NCI-H526 (cell line): ENCODE results near the gene HLA-DPB1.
"Not testable (repeated sequence)": the region's sequence is repeated elsewhere in the genome, so short reads cannot be mapped to it uniquely, and the experiment has no call there.

Source experiments
- DNase-seq, 2 experiments: peaks; one replicate each; lab custom pipeline; 2025; lab: John Stamatoyannopoulos, UW

The HLA-DPB1 gene

DNA sequence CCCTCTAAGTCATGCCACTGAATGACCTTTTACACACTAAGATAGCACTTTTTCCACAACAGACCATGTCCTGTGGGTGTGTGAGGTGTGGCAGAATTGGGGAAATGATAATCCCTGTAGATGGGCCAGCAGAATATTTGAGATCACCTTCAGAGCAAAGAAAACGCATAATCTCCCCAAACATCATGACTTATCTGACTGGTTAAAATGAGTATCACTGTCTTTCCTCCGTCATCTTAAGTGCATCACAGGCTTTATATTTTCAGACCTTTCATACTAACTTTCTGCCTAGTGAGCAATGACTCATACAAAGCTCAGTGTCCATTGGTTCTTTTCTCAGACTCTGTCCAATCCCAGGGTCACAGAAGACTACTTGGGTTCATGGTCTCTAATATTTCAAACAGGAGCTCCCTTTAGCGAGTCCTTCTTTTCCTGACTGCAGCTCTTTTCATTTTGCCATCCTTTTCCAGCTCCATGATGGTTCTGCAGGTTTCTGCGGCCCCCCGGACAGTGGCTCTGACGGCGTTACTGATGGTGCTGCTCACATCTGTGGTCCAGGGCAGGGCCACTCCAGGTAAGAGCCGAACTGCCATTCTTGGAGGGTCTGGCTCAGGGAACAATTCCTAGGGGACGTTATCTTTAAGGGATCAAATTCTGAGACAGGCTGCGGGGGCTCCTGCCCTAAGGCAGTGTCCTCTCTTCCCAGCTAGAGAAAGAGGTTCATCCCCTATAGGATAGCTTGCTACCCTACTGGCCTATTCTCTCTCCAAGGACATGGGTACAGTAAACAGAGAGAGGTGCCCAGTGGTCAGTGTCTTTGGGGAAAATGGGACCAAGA is at the start of gene HLA-DPB1:
Gene HLA-DPB1, plus strand, starts transcription at position 423 of the 838 bp plus-strand sequence. Its CDS starts 52 bp downstream, at position 475.
- peak; percentile 53 to 82 for DNase-seq

DNA sequence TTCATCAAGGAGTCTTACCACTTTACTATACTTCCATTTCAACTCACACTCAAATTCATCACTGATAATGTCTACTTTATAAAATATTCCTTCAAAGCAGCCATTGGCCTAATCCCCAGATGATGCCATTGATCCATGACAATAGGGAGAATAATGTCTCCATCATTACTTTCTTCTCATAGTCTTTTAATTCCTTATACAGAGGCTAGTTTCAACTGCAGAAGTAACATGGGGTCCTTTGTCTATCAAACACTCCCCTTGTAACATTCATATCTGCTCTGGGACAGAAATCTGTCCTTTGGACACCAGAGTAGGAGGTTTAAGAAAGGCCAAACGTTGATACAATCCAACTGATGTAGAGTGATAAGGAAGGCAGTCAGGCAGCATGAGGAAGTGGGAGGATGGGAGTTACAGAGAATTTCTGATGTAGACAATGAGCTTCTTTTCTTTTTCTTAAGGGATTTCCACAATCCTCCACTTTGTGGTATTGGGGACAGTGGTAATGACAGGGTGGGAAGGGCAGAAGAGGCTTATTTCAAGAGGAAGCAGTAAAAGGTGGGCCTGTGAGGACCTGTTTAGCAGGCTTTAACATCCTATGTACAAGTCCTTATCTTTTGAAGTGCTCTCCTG is 47.5 kb upstream of the HLA-DPB1 start:
- no peak for DNase-seq

DNA sequence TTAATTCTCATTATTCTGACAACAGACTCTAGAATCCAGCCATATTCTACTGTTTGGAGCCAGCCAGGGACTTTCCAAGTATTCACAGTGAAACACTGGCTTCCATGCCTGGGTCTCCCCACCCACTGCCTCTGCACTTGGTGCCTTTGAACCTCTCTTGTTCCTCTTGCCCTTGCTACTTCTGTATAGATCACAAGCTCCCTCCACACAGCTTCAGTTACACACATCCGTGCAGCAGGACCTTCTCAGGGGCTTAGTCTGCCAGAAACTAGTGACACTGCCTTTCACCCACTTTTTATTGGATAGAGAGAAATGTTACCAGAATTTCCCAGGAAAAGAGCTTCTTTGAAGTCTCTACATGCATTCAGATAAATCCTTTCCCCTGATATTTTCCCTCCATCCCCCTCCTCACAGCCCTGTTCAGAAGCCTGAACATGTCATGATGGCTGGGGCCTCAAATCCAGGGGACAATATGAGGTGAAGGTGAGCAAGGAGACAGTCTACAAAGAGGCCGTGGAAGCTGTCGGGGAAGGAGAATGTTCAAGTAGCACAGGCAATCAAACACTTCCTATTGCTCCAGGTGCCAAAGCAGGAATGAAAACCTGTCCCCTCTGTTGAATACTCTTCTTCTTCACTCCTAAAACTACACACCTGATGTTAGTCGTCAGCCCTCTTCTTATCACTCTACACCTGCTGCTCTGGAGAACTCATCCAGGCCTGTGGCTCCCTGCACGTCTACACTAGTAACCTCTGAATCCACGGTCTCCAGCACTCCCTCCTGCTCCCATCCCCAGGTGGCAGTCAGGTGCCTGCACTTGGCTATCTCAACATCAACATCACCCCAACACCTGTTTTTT is 46.2 kb upstream of the HLA-DPB1 start:
- DNase-seq, result peak in 1 of 2 experiments; percentile 23

DNA sequence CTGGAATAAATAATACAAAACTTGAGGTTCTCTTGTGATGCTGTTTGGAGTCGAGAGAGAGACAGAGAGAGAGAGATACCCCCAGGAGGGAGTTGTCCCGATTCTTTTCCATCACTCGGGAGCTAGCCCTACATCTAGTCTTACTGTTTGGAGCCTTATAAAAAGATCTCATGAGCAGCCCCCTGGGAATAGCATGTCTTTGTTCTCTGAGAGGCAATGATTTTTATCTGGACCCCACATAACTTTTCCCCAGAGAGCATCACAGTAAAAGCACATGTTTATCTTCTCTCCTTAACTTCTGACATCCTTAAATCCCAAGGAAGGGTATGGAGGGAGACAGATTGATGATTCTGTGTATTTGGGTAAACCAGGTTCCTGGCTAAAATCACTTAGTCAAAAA is 45.5 kb upstream of the HLA-DPB1 start:
- no peak for DNase-seq

DNA sequence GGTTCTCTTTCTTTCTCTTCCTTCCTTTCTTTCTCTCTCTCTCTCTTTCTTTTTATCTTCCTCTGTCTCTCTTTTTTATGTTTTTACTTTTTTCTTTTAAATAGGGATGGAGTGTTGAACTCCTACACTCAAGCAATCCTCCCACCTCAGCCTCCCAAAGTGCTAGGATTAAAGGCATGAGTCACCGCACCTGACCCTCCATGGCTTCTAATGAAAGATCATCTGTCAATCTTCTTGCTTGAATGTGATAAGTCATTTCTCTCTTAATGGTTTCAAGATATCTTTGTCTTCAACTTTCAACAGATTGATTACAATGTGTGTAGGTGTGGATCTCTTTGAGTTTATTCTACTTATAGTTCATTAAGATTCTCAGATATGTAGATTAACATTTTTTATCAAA is 41.2 kb upstream of the HLA-DPB1 start:
- no peak for DNase-seq

DNA sequence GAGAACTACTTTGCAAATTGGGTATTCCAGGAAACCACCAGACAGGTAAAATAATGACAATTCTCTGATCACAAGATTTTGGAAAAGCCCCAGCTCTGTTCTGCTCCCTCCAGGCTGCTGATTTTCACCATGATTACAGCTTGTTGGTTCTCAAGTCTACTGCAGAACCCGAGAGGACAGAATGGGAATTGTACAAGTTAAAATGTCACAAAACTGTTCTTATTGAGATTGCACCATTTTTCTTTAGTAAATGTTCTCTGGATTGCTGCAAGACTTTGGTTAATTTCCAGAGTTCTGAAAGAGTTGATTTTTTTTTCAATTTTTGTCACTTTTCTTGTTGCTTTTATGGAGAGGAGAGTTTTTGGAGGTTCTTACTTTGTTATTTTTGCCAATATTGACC is 39.3 kb upstream of the HLA-DPB1 start:
- no peak for DNase-seq

DNA sequence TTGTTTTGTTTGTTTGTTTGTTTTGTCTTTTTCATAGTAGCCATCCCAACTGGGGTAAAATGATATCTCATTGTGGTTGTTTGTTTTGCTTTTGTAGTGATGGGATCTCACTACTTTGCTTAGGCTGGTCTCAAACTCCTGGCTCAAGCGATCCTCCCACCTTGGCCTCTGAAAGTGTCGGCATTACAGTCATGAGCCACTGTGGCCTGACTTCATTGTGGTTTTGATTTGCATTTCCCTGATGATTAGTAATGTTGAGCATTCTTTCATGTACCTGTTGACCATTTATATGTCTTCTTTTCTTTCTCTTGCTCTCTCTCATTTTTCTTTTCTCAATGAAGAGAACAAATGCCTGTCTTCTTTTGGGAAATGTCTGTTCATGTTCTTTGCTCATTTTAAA is 35.6 kb upstream of the HLA-DPB1 start:
- DNase-seq, result no peak

DNA sequence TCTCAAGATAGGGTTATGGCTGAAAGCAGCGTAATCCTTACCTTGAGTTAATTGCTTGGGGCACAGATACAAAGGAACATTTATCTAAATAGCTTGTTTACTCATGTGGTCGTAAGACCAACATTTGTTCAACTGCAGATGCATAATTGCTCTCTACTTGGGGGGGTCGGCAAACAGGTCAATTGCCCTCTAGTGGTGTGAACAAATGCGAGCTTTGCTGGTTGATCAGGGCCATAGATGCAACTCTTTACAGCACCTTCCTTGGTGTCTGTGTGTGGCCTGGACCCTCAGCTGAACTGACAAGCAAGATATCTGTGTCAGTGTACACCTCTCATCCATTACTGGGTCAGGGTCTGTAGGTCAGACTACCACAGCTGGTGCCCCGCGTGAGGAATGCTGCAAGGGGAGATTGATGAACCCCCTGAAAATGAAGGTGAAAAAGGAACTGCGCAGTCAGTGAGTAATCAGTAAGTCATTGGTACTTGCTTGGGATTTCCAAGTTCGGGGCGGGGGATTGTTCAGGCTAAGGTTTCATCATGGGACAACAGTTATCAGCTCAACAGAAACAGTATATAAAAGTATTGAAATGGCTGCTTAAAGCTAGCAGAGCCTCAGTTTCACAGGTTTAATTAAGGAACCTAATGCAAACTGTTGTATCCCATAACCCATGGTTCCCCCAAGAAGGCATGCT is 26.3 kb upstream of the HLA-DPB1 start:
- DNase-seq, result no peak

DNA sequence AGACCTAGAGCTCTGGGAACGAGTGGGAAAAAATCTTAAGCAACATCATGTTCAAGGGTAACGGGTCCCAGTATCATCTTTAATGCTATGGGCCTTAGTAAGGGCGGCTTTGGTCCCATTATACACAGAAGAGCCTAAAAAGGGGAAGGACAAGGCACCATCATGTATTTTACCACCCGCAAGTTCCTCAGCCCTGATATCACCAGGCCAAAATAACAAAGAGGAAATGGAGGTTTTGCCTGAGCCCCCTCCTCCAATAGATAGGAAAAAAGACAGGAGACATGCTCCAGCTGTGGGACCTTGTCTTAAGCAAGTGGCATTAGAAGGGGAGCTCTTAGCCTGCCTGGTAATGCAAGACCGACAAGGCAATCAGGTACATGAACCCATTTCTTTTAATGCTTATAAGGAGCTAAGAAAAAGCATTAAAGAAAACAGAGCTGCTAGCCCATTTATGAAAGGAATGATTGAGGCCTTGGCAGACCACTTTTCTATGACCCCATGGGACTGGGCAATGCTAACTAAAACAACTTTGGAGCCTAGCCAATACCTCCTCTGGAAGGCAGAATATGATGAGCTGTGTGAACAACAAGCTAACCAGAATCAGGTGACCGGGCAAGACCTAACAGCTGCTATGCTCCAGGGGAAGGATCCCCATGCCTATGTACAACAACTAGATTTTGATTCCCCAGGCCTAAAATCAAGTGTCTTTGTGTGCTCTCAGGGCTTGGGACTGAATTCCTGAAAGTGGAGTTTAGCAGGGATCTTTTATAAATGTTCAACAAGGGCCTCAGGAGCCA is 25.6 kb upstream of the HLA-DPB1 start:
- DNase-seq, result no peak

DNA sequence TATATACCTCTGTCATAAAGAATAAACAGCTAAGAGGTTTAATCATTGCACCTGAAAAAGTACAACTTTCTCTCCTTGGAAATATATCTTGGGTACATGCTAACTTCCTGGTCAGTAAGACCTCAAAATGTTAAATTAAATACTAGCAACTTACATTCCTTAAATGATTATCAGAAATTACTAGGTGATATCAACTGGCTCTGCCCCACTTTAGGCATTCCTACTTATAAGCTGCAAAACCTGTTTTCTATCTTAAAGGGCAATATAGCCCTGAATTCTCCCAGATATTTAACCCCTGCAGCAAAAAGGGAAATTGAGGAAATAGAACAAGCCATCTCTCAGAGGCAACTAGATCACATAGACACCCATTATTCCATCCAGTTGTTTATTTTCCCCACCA is 23.2 kb upstream of the HLA-DPB1 start:
- DNase-seq, result no peak

DNA sequence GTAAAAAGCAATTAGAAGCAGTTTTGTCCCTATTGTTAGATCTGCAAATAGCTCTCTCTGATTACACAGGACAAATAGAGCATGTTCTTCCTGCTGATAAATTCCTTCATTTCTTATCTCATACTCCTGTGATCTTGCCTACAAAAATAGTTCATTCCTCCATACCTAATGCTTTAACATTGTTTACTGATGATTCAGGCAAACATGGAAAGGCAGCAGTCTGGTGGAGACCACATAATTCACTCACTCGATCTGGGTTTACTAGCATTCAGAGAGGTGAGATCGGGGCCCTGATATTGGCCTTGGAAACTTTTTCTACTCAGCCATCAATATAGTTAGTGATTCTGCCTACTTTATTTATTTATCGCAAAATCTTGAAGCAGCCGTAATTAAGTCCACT is 22.6 kb upstream of the HLA-DPB1 start:
- DNase-seq, result no peak

DNA sequence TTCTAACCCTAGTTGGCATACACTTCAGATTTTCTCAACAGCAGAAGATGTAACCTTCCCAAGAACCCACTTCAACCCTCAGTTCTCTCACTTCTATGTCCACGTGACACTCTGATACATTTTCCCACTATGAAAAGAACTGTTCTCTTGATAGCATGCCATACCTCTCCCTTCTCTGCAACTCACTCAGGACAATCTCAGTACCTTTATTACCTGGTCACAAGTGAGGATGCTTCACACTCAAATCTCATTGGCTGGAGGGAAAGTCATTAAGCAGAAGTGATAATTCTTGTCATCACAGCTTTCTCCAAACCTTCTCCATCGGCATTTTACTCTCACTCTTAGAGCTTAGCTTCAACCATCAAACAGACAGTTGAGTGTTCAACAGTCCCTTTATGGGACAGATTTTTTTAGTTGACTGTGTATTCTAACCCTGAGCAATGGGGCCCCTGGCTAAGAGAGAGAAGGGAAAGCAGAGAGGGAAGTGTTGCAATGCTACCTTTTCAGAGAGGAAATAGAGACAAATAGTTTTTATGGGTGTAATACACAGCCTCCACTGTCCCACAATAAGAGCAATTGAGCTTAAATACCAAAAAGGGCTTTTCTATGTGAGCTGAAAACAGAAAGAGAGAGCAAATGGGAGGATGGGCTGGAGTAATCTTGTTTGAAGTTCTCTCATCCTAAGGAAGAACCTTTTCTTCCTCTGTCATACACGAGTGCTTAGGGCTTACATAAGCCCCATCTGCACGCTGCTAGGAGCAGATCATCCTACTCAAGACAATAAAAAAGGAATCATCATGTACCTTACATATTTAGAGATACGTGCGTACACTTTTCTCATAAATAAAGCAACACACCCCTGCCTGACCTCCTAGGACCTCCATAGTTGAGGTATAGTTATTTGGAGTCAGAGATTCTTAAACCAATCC is 18.3 kb upstream of the HLA-DPB1 start:
- DNase-seq, result no peak

DNA sequence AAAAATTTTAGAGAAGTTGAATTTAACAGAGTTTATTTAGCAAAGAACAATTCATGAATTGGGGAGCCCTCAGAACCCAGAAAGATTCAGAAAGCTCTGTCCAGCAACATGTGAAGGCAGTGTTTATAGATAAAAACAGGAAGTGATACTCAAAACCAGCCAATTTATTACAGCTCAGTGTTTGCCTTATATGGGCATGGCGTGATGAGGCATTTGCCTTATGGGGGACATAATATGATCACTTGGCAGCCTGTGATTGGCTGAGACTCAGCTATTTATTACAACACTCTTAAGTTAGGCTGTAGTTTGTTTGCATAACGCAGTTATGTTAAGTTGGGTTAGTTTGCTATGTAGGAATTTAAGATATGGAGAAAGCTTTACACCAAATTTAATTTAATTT is 13.8 kb upstream of the HLA-DPB1 start:
- no peak for DNase-seq

DNA sequence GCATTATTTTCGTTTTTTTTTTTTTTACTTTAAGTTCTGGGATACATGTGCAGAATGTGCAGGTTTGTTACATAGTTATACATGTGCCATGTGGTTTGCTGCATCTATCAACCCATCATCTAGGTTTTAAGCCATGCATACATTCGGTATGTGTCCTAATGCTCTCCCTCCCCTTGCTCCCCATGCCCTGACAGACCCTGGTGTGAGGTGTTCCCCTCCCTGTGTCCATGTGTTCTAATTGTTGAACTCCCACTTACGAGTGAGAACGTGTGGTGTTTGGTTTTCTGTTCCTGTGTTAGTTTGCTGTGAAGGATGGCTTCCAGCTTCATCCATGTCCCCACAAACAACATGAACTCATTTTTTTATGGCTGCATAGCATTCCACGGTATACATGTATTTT is 12.4 kb upstream of the HLA-DPB1 start:
- not testable (repeated sequence) for DNase-seq

DNA sequence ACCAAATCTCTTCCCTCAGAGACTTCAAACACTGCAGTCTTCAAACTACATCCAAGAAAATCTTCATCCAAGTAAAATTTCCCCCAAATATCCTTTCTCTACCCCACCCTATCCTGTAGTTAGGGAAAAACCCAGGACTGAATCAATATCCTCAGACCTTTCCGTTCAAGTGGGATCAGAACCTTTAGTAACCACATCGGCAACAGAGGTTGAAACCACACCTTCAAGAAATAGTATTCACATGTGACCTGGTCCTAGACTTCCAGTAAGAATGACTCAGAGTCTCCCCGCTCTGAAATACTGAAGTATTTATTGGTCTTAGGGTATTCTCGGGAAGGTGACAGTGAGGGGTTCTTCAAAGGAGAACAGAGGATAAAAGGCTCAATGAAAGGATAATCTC is 11.1 kb upstream of the HLA-DPB1 start:
- no peak for DNase-seq

DNA sequence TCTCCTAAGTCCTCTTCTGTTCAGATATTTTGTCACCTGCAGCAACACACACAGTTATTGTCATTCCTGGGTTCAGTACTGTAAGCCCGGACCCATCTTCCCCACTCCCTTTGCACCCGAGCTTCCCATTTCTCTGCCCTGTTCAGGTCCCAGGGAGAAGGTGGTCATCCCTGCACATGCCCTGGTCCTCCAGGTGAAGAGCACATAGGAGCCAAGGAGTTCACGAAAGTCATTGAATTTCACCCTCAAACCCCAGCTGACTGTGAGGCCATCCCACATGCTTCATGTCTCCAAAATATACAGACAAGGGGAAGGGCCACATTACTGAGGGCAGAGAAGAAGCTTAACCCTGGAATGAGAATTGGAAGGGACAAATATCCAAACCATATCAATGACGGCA is 10.5 kb upstream of the HLA-DPB1 start:
- no peak for DNase-seq

DNA sequence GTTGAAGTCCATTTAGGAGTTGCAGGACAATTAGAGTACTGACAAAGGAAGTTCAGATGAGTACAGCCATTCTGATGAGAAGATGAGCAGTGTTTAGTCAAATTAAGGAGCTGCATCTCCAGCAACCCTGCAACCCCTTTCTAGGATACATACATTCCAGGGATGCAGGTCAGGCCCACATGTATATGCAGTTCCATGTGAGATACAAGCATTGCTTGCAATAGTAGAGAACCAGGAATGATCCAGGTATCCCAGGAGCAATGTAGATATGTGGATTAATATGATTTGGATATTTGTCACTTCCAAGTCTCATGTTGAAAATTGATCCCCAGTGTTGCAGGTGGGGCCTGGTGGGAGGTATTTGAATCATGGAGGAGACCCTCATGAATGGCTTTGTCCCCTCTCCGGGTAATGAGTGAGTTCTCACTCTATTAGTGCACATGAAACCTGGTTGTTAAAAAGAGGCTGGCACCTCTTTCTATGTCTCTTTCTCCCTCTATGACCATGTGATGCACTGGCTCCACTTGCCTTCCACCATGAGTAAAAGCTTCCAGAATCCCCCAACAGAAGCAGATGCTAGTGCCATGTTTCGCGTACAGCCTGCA is 8.8 kb upstream of the HLA-DPB1 start:
- no peak for DNase-seq

DNA sequence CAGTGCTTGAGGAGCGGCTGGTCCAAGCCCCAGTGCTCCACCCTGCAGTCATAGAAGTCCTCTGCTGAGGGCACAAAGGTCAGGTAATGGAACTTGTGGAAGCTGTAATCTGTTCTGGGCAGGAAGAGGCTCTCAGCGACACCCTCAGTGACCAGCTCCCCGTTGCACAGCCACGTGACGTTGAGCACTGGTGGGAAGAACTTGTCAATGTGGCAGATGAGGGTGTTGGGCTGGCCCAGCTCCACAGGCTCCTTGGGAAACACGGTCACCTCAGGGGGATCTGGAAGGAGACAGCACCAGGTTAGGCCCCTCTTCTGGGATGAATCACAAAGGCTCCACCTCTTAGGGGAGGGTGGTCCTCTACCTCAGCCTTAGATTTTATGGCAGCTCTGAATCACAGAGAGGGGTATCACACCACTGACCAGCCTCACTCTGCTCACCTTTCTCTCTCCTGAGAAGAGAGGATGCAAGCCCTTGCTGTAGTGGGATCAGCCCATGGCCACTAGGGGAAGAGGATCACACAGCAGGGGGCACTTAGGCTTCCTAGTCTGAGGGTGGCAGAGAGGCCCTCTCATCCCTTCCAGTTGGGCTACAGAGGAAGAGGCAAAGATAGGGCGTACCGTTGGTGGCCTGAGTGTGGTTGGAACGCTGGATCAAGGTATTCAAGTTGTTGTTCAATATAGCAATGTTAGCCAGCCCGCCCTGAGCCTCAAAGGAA is 6.6 kb upstream of the HLA-DPB1 start:
- DNase-seq, result no peak

DNA sequence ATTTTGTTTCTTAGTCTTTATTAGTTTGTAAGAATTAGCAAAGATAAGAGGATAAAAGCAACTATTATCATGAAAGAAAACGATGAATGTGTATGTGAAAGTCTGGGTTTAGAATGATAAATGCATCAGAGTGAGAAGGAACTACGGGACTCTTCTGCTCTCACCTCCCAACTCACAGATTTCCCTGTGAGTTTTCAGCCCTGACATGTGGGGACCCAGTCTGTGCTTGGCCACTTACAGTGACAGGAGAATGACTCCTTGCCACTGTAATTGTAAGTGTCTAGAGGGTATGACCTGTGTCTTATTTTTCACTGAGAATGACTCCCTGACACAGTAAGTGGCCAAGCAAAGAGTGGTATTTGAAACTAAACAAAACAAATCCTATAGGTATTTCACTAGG is 4.9 kb upstream of the HLA-DPB1 start:
- DNase-seq, result no peak
